AML-193 (cell line): ENCODE measurements around the gene ABHD3.
"Not testable (repeated sequence)": the region's sequence is repeated elsewhere in the genome, so short reads cannot be mapped to it uniquely, and the experiment has no call there.

Experiments
- DNase-seq, 2 experiments: peaks; one replicate each; lab custom pipeline; 2025; lab: John Stamatoyannopoulos, UW

The ABHD3 gene

DNA sequence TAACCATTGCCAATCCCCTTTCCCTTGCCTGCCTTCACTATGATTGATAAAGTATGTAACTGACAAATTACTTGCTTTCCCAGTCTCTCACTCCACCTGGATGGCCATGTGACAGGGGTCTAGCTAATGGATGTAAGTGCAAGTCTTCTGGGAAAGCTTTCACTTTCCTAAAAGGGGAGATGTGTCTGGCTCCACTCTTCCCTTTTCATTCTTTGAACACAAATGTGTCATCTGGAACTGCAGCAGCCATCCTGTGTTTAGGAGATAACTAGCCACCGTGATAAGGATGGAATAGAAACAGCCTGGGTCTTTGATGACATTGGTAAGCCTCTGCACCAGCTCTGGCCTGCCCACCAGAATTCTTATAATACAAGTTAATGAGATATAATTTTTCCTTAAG is 54.3 kb downstream of the ABHD3 start:
- no peak for DNase-seq

- DNase-seq = not testable (repeated sequence)
These were observed 64.2 kb downstream of the ABHD3 start for GRCh38 chr18:21640375-21640774.

GRCh38 chr18:21638822-21639221 is 65.8 kb downstream of the ABHD3 start:
- no peak for DNase-seq

DNA sequence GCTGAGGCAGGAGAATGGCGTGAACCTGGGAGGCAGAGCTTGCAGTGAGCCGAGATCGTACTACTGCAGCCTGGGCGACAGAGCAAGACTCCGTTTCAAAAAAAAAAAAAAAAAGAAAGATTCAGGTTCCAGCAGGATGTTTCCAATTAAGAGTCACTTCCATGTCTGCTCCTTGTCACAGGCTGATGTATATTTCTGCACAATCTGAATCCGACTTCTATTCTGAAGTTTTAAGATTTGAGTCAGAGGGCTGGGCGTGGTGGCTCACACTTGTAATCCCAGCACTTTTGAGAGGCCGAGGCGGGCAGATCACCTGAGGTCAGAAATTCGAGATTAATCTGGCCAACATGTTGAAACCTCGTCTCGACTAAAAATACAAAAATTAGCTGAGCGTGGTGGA is 67.8 kb downstream of the ABHD3 start:
- DNase-seq = no peak

GRCh38 chr18:21634588-21635199 is 69.9 kb downstream of the ABHD3 start:
- no peak for DNase-seq

- DNase-seq = peak; percentile 18 to 22
These were observed 72.2 kb downstream of the ABHD3 start for GRCh38 chr18:21632393-21632792.

DNA sequence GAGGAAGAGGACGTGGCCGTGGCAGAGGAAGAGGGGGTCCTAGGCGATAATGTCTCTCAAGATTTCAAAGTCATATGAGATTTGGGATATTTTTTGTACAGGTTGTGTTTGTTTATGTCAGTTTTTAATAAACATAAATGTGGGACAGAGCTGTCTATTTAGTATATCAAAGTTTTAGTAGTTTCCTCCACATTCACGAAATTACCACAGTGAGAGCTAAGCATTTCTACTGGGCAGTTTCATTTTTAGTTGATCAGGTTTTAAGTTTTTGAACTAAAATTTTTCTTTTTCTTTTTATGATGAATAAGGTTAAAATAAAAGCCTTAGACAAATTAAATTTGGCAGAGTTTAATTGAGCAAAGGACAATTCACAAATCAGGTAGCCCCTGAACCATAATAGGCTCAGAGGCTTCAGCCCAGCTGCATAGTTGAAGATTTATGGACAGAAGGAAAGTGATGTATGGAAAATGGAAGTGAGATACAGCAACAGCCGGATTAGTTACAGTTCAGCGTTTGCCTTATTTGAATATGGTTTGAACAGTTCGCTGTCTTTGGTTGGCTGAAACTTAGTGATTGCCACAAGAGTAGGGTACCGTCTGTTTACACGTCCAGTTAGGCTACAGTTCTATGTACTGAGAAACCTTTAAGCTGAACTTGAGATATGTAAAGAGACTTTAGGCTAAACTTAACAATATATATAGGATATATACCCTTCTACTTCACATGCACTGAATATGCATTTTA is 75.3 kb downstream of the ABHD3 start:
- DNase-seq = no peak

- DNase-seq = not testable (repeated sequence)
These were observed 82.9 kb downstream of the ABHD3 start for GRCh38 chr18:21621640-21622039.

DNA sequence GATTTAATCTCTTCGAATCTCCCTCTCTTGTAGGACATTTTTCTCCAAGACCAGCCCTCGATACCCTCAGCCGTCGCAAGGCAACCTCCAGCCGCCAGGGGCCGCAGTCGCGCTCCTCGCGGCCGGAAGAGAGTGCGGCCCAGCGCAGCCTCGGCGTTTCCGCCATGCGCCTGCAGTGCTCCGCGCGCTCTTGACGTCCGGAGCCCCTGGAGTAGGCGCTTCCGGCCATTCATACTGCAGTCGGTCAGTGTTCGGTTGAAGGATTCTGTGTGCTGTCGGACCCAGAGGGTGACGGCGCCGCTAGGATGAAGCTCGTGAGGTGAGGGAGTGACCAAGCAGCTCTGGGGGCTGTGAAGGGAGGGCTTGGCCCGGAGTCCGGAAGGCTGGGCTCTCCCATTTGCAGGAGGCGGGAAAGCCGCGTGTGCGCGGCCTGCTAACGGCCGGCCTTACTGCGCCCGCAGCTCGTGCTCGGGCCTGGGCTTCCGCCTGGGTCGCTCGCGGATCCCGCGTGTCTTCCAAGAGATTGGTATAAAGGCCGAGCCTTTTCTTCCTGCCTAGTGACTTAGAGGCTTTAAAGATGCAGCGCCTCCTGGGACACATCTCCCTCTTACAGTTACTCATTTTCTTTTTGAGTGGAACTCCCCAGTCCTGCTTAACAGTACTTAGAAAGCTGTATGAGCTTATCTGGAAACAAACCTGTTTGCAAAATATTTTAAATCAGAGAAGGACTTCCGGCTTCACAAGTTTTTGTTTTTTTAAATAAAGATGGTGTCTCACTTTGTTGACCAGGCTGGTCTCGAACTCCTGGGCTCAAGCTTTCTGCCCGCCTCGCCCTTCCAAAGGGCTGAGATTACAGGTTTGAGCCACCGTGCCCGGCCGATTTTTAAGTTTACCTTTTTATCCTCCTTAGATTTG is 92.2 kb downstream of the ABHD3 start, which contains the start of gene SNRPD1:
TSS of gene SNRPD1 (plus strand) at position 190 of the 915 bp plus-strand sequence. CDS start at position 306, 116 bp downstream.
- peak; percentile 85 to 87 for DNase-seq

DNA sequence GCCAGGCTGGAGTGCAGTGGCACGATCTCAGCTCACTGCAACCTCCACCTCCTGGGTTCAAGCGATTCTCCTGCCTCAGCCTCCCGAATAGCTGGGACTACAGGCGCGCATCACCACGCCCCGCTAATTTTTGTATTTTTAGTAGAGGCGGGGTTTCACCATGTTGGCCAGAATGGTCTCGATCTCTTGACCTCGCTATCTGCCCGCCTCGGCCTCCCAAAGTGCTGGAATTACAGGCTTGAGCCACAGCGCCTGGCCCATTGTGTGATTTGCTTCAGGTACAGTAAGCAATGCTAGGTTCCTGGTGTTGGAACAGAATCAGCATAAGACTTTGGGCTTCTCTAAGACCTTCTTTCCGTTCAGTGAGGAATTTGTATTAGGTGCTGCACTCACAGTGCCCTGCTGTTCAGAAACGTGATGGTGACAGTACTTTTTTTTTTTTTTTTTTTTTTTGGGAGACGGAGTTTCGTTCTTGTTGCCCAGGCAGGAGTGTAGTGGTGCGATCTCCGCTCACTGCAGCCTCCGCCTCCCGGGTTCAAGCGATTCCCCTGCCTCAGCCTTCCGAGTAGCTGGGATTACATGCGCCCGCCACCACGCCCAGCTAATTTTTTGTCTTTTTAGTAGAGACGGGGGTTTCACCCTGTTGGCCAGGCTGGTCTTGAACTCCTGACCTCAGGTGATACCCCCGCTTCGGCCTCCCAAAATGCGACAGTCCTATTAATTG is 93.0 kb downstream of the ABHD3 start:
- not testable (repeated sequence) for DNase-seq

GRCh38 chr18:21605213-21605612 is 99.4 kb downstream of the ABHD3 start:
- no peak for DNase-seq

DNA sequence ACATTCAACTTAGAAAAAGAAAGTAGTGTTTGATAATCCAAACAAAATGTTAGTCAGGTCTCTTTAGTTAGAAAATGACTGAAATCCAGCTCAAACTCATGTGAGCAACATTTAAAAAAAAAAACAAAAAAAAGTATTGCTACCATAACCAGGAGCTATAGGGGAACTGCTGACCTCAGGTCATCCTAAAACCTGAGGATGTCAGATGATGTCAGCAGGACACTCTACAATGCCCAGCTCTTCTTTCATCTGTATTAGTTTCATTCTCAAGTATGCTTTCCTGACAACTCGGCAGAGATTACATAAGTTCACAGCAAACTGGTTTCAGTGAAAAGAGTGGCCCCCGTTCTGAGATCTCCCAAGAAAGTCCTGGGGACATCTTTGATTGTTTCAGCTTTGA is 99.9 kb downstream of the ABHD3 start:
- no peak for DNase-seq

GRCh38 chr18:21602299-21602587 is 102.3 kb downstream of the ABHD3 start:
- peak; percentile 44 to 67 for DNase-seq
